Measurements from ENCODE around the gene DDX19B. TPM values are rescaled to one million over a fixed set of nuclear protein-coding genes. Genes with fewer than 3 reads are reported as not detected.

DDX19B gene
- total RNA-seq, 2 donors from 2014 or later, result 20.8 to 21.6 TPM

- Histone ChIP-seq H3K36me3 (no peaks in the 10 kb centered on the region), H3K4me3 (no peak overlapping the region), H3K27me3 (no peaks in the 10 kb centered on the region), H3K4me1 (peaks cover 0 to 7% of the 10 kb centered on the region in 2 donors), H3K27ac (no peak overlapping the region), H3K9me3 (no peaks in the 10 kb centered on the region)
- TF ChIP-seq CTCF (IDR thresholded peaks at IDR 0.05), result no peak
- no peak for DNase-seq (ENCODE audit: low spot score)
Measured at GRCh38 chr16:70294385-70295025, 4.5 kb upstream of the DDX19B start.

GRCh38 chr16:70295634-70296033 is 3.4 kb upstream of the DDX19B start:
- no peak overlapping the region for H3K27ac ChIP-seq

GRCh38 chr16:70301121-70301520 is 2.1 kb downstream of the DDX19B start:
- Histone ChIP-seq H3K27ac (no peak overlapping the region), H3K4me3 (no peak overlapping the region), H3K27me3 (no peaks in the 10 kb centered on the region), H3K36me3 (no peaks in the 10 kb centered on the region), H3K4me1 (peaks cover 0 to 16% of the 10 kb centered on the region in 2 donors), H3K9me3 (peaks cover 0 to 10% of the 10 kb centered on the region in 2 donors)
- no peak for DNase-seq (ENCODE audit: low spot score)
- TF ChIP-seq CTCF (IDR thresholded peaks at IDR 0.05), result no peak

More at GRCh38 chr16:70295634-70296033, 3.4 kb upstream of the DDX19B start:
- DNase-seq (ENCODE audit: low spot score), result no peak
- Histone ChIP-seq H3K4me3 (no peak overlapping the region), H3K27me3 (no peaks in the 10 kb centered on the region), H3K4me1 (peaks cover 0 to 16% of the 10 kb centered on the region in 2 donors), H3K9me3 (no peaks in the 10 kb centered on the region), H3K36me3 (no peaks in the 10 kb centered on the region)
- TF ChIP-seq CTCF (IDR thresholded peaks at IDR 0.05), result no peak

GRCh38 chr16:70302745-70303144 is 3.8 kb downstream of the DDX19B start:
- TF ChIP-seq CTCF (IDR thresholded peaks at IDR 0.05), result no peak
- peaks cover 0 to 10% of the 10 kb centered on the region in 2 donors for H3K9me3 ChIP-seq
- DNase-seq (ENCODE audit: low spot score), result no peak

GRCh38 chr16:70304892-70305448 is 6.0 kb downstream of the DDX19B start:
- no peaks in the 10 kb centered on the region for H3K36me3 ChIP-seq
- no peak for DNase-seq (ENCODE audit: low spot score)
- H3K4me3 ChIP-seq, result no peak overlapping the region
- TF ChIP-seq CTCF (IDR thresholded peaks at IDR 0.05), result no peak
- H3K4me1 ChIP-seq, result peaks cover 0 to 4% of the 10 kb centered on the region in 2 donors
- H3K9me3 ChIP-seq, result peaks cover 0 to 10% of the 10 kb centered on the region in 2 donors
- H3K27me3 ChIP-seq, result no peaks in the 10 kb centered on the region
- H3K27ac ChIP-seq, result no peak overlapping the region

More at GRCh38 chr16:70302745-70303144, 3.8 kb downstream of the DDX19B start:
- H3K4me3 ChIP-seq, result no peak overlapping the region
- H3K27me3 ChIP-seq, result no peaks in the 10 kb centered on the region
- H3K27ac ChIP-seq, result no peak overlapping the region
- peaks cover 0 to 16% of the 10 kb centered on the region in 2 donors for H3K4me1 ChIP-seq
- no peaks in the 10 kb centered on the region for H3K36me3 ChIP-seq

Measured in right atrium auricular region (tissue), 2 donors.